ENCODE measurements around the gene SDCBP2.

The SDCBP2 gene, protein sequence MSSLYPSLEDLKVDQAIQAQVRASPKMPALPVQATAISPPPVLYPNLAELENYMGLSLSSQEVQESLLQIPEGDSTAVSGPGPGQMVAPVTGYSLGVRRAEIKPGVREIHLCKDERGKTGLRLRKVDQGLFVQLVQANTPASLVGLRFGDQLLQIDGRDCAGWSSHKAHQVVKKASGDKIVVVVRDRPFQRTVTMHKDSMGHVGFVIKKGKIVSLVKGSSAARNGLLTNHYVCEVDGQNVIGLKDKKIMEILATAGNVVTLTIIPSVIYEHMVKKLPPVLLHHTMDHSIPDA

GRCh38 chr20:1328680-1329330 lies at the start of gene SDCBP2:
SDCBP2 (minus strand) TSS chr20:1329139; CDS start chr20:1320416, 8,723 bp downstream.
- POLR2A ChIA-PET = no interaction called here

DNA sequence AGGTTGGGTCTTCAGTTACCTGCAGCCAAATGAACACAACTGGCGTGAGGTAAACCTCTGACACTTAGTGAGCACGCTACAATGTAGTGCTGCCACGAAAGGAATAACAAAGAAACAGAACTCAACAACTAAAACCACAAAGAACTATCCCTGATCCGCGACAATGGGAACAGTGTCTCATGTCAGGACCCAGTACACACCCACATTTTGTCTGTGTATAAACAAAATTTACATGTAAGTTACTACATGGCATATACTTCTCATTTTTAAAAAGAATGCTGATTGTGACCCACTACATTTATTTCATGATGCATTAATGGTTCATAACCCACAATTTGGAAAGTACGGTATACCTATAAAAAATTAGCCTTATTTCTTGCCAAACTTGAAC lies 49.8 kb upstream of the SDCBP2 start:
- CTCF ChIA-PET = no interaction called here
- no peak for DNase-seq (ENCODE audit: extremely low spot score)
- POLR2A ChIA-PET = interaction anchor here (1.7 kb wide), 1 partner anchor 13 kb away, joined by 6 read pairs; no protein-coding TSS in a partner anchor
- TF ChIP-seq ZNF384 (IDR thresholded peaks at IDR 0.05) = no peak
- no peak for TF ChIP-seq NFRKB (IDR thresholded peaks at IDR 0.05)
- TF ChIP-seq FOXK2 (IDR thresholded peaks at IDR 0.05) = no peak
- no peak for TF ChIP-seq TARDBP (IDR thresholded peaks at IDR 0.05)
- no peak for TF ChIP-seq SP1 (IDR thresholded peaks at IDR 0.05)
- TF ChIP-seq CTBP1 (IDR thresholded peaks at IDR 0.05; ENCODE audit: borderline replicate concordance) = no peak

More at GRCh38 chr20:1328680-1329330, at the start of gene SDCBP2:
- CTCF ChIA-PET = interaction anchor here (0.6 kb wide), 1 partner anchor 79 kb away, joined by 4 read pairs; no protein-coding TSS in a partner anchor
- no peak for DNase-seq (ENCODE audit: extremely low spot score)
- TF ChIP-seq TARDBP (IDR thresholded peaks at IDR 0.05) = no peak
- no peak for TF ChIP-seq ZNF384 (IDR thresholded peaks at IDR 0.05)
- no peak for TF ChIP-seq FOXM1 (IDR thresholded peaks at IDR 0.05; ENCODE audit: borderline replicate concordance)
- no peak for TF ChIP-seq SP1 (IDR thresholded peaks at IDR 0.05)
- no peak for TF ChIP-seq PKNOX1 (IDR thresholded peaks at IDR 0.05)
- no peak for TF ChIP-seq LEF1 (IDR thresholded peaks at IDR 0.05; ENCODE audit: borderline replicate concordance)
- TF ChIP-seq CTBP1 (IDR thresholded peaks at IDR 0.05; ENCODE audit: borderline replicate concordance) = no peak
- TF ChIP-seq HDGF (IDR thresholded peaks at IDR 0.05; ENCODE audit: borderline replicate concordance) = no peak
- TF ChIP-seq NFRKB (IDR thresholded peaks at IDR 0.05) = no peak
- TF ChIP-seq BHLHE40 (IDR thresholded peaks at IDR 0.05; ENCODE audit: borderline replicate concordance) = no peak

GRCh38 chr20:1377984-1378734 lies 49.2 kb upstream of the SDCBP2 start:
- DNase-seq (ENCODE audit: extremely low spot score) = no peak
- POLR2A ChIA-PET = interaction anchor here (1.0 kb wide), 1 partner anchor 9 kb away, joined by 3 read pairs; no protein-coding TSS in a partner anchor
- TF ChIP-seq CTBP1 (IDR thresholded peaks at IDR 0.05; ENCODE audit: borderline replicate concordance) = no peak
- TF ChIP-seq TARDBP (IDR thresholded peaks at IDR 0.05) = no peak
- TF ChIP-seq BHLHE40 (IDR thresholded peaks at IDR 0.05; ENCODE audit: borderline replicate concordance) = no peak
- TF ChIP-seq L3MBTL2 (conservative IDR thresholded peaks at IDR 0.05) = no peak
- no peak for TF ChIP-seq PKNOX1 (IDR thresholded peaks at IDR 0.05)
- no peak for TF ChIP-seq FOXM1 (IDR thresholded peaks at IDR 0.05; ENCODE audit: borderline replicate concordance)
- no peak for TF ChIP-seq NFRKB (IDR thresholded peaks at IDR 0.05)
- no peak for TF ChIP-seq SUZ12 (IDR thresholded peaks at IDR 0.05)
- CTCF ChIA-PET = no interaction called here

DNA sequence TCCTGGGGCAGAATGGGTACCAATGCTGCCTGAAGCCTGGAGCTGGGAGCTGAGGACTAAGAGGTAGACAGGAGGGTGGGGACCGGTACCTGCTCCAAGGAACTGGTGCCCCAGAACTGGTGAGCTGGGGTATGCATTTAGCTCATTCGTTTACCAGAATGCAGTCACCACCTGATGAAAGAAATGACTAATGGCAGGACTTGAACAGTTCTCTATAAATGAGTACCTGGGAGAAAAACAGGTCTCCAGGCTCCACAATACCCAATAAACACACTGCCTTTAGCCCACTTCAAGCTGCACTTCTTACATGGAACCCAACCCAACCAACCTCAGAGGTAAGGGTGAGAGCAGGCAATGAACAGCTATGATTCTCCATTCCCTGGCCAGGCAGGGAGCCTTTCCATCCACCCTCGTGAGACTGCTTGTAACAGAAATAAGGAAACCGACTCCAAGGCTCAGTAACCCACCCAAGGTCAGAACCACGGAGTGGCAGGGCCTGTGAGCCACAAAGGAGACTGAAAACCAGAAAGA lies 48.5 kb upstream of the SDCBP2 start:
- ChIA-PET POLR2A (interaction anchor here (1.0 kb wide), 1 partner anchor 8 kb away, joined by 3 read pairs; no protein-coding TSS in a partner anchor), CTCF (no interaction called here)
- no peak for DNase-seq (ENCODE audit: extremely low spot score)
- TF ChIP-seq ARNT (IDR thresholded peaks at IDR 0.05) (no peak), NFRKB (IDR thresholded peaks at IDR 0.05) (no peak), FOXK2 (IDR thresholded peaks at IDR 0.05) (no peak), SUZ12 (IDR thresholded peaks at IDR 0.05) (no peak), SP1 (IDR thresholded peaks at IDR 0.05) (no peak), FOXM1 (IDR thresholded peaks at IDR 0.05; ENCODE audit: borderline replicate concordance) (no peak), FOXA1 (IDR thresholded peaks at IDR 0.05) (no peak), BHLHE40 (IDR thresholded peaks at IDR 0.05; ENCODE audit: borderline replicate concordance) (no peak), LEF1 (IDR thresholded peaks at IDR 0.05; ENCODE audit: borderline replicate concordance) (no peak), L3MBTL2 (conservative IDR thresholded peaks at IDR 0.05) (no peak), ZNF384 (IDR thresholded peaks at IDR 0.05) (no peak), TARDBP (IDR thresholded peaks at IDR 0.05) (no peak)

GRCh38 chr20:1376408-1377270 lies 47.7 kb upstream of the SDCBP2 start:
- ChIA-PET POLR2A (interaction anchor here (1.0 kb wide), 1 partner anchor 8 kb away, joined by 3 read pairs; no protein-coding TSS in a partner anchor), CTCF (no interaction called here)
- TF ChIP-seq NFRKB (IDR thresholded peaks at IDR 0.05) (no peak), CTBP1 (IDR thresholded peaks at IDR 0.05; ENCODE audit: borderline replicate concordance) (no peak), SP1 (IDR thresholded peaks at IDR 0.05) (no peak)
- no peak for DNase-seq (ENCODE audit: extremely low spot score)

DNA sequence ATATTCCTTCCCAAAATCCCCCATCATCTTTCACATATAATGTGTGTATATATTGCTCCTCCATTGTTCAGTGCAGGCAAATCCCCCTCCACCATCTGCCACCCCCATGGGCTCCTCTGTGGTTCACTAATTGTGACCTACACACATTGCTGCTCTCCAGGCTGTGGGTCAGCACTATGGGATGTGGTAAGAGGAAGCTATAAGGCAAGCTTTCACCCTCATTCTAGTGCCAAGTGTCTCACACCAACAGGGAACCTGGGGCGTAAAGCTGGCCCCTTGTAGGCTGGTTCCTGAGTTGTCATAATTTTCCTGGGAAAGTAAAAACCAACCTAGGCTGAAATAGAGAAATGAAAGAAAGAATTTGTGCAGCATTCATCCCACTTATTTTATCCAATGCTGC lies 47.1 kb upstream of the SDCBP2 start:
- TF ChIP-seq SP1 (IDR thresholded peaks at IDR 0.05) = no peak
- TF ChIP-seq SUZ12 (IDR thresholded peaks at IDR 0.05) = no peak
- TF ChIP-seq HDGF (IDR thresholded peaks at IDR 0.05; ENCODE audit: borderline replicate concordance) = no peak
- no peak for TF ChIP-seq NFRKB (IDR thresholded peaks at IDR 0.05)
- no peak for TF ChIP-seq ZNF384 (IDR thresholded peaks at IDR 0.05)
- no peak for TF ChIP-seq FOXA1 (IDR thresholded peaks at IDR 0.05)
- no peak for TF ChIP-seq BHLHE40 (IDR thresholded peaks at IDR 0.05; ENCODE audit: borderline replicate concordance)
- no peak for TF ChIP-seq FOXM1 (IDR thresholded peaks at IDR 0.05; ENCODE audit: borderline replicate concordance)
- no peak for TF ChIP-seq FOXK2 (IDR thresholded peaks at IDR 0.05)
- TF ChIP-seq LEF1 (IDR thresholded peaks at IDR 0.05; ENCODE audit: borderline replicate concordance) = no peak
- no peak for TF ChIP-seq L3MBTL2 (conservative IDR thresholded peaks at IDR 0.05)
- no peak for TF ChIP-seq TARDBP (IDR thresholded peaks at IDR 0.05)
- no peak for TF ChIP-seq ARNT (IDR thresholded peaks at IDR 0.05)
- no peak for TF ChIP-seq ELF4 (IDR thresholded peaks at IDR 0.05)
- TF ChIP-seq PKNOX1 (IDR thresholded peaks at IDR 0.05) = no peak
- DNase-seq (ENCODE audit: extremely low spot score) = no peak
- CTCF ChIA-PET = no interaction called here
- POLR2A ChIA-PET = no interaction called here

All from HEK293T (cell line).